Activated CD4-positive, alpha-beta T cell treated with anti-CD3 and anti-CD28 coated beads, Interleukin-2, amount 50 U/mL, for 16 hours (primary cell): ENCODE results near the gene SPRR5.

Experiments
- DNase-seq: peaks from one replicate; pipeline ENCODE4 v3.0.0-alpha.2; 2020

Gene SPRR5, protein sequence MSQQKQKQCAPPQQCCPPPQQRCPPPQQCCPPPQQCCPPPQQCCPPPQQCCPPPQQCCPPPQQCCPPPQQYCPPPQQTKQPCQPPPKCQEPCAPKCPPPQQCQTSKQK

DNA sequence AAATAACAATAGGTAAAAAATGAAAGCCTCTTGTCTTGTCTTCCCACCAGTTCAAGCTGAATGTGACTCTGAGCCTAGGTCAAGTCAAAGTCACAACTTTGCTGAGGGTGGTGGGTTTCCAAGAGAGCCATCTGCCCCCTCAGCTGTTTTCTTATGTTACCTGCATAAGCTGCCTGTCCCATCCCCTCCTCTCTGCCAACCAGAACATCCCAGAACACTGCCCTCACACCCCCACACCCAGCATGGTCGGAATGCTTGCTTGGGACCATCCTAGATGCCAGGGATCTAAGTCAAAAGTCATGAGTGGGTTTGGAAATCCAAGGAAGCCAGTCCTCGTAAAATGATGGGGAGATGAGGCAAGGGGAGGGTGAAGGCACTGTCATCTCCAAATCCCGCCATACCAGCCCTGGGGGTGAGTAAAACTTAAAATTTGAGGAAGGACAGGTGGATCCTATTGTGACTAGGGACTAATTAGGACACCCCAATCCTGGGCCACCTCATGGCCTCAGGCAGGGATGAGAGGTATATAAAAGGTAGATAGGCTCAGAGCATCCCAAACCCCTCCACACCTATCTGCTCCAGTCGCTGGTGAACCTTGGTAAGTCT lies at the start of gene SPRR5:
TSS of gene SPRR5 (plus strand) at position 556 of the 606 bp plus-strand sequence. CDS start 1,349 bp downstream, outside the sequence.
- no peak for DNase-seq

DNA sequence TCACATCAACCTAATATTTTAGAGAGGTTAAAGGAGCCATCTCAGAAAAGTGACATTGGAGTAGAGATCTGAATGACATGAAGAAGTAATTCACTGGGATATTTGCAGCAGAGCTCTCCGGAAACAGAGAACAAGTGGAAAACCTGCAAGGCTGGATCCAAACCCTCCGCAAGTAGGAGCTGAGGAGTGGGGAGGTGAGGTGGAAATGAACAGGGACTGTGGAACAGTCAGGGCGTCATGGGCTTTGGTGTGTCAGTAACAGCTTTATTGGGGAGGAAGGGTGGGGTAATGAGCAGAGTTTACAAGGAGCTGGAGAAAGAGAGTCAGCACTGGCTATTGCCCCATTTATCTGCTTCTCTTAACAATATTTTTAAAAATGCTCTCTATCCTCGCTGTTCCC lies 48.0 kb upstream of the SPRR5 start:
- no peak for DNase-seq

DNA sequence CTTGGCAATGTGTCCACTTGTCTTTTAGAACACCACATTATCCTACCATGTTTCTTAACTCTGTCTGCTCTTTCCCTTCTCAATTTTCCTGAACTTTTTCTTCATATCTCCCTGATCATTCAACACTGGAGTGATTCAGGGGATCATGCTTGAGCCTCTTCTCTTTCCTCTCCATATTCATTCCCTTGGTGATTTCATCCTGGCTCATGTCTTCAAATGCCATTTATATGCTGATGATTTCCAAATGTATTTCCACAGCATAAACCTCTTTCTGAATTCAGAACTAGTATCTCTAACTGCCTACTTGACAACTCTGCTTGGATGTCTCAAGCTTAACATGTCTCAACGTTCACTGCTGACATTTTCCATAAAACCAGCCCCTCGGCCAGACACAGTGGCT lies 47.1 kb upstream of the SPRR5 start:
- no peak for DNase-seq

DNA sequence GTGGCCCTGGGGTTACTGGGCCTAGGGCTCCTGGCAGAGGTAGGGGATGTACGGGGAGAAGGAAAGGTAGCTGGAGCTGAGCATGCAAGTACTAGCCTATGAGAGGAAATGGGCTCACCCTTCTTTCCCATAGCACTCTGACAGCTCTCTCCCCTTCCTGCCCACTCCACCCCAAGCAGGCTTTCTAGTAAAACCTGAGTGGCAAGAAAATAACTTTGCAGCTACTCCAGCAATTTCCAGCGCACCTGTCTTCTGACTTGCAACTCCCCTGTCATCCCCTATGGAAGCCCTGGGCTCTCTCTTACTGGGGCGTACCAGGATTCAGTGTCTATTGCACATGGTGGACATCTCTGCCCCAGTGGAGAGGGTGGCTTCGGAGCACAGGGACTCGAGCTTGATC lies 45.4 kb upstream of the SPRR5 start:
- no peak for DNase-seq

DNA sequence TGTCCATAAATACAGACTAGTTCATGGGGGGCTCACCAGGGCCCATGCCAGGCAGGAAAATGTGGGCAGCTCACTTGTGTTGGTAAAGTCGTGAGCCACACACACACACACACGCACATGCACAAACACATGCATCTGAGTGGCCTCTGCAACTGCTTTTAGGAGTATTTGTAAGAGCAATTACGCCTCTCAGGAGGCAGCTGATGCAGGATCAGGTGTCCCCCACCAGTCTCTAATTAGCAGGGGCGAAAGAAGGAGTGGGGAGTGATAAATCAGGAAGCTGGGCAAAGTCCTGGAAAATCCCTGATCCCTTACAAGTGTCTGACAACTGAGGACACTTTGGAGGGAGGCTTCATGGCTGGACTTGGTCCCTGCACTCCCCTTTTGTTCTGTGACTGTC lies 44.4 kb upstream of the SPRR5 start:
- DNase-seq = no peak

DNA sequence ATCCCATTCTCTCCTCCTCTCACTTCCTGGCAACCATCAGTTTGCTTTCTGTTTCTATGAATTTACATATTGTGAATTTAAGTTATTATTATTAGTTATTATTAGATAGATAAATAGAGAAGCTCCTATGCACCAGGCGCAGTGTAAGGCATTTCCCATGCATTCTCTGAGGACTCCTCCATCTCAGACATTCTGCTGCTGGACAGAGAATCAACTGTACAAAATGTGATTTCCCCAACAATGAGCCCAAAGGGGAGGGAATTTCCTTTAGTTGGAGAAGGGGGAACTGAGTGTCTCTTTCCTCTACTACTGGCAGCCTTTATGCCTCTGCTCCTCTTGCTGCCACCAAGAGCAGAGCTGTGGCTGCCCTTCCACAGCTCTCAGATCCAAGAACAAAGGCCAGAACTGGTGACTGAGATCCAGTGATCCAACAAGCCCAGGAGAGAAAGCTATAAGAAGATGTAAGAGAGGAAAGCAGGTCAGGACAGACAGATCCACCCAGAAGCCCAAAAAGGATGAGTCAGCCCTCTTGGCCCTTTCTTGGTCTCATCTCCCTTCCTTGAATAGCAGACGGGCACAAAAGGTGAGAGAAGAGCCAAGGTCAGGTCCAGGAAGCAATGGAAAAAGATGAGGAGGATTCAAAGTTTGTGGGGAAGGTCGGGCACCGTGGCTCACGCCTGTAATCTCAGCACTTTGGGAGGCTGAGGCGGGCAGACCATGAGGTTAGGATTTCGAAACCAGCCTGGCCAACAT lies 42.1 kb upstream of the SPRR5 start:
- DNase-seq = no peak

DNA sequence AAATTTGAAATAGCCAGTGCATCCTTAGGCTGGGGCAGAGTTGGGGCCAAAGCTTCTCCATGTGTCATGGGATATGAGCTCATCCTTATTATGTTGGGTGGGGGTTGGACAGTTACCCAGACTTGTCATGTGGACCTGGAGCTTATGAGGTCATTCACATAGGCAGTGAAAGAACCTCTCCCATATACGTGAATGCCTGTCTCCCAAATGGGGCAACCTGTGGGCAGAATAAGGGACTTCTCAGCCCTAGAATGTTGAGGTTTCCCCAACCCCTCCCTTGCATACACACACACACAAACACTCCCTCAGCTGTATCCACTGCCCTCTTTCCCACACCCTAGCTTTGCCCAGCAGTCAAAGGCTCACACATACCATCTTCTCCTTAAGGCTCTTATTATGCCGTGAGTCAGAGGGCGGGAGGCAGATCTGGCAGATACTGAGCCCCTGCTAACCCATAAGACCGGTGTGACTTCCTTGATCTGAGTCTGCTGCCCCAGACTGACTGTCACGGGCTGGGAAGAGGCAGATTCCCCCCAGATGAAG lies 40.9 kb upstream of the SPRR5 start:
- DNase-seq = no peak

DNA sequence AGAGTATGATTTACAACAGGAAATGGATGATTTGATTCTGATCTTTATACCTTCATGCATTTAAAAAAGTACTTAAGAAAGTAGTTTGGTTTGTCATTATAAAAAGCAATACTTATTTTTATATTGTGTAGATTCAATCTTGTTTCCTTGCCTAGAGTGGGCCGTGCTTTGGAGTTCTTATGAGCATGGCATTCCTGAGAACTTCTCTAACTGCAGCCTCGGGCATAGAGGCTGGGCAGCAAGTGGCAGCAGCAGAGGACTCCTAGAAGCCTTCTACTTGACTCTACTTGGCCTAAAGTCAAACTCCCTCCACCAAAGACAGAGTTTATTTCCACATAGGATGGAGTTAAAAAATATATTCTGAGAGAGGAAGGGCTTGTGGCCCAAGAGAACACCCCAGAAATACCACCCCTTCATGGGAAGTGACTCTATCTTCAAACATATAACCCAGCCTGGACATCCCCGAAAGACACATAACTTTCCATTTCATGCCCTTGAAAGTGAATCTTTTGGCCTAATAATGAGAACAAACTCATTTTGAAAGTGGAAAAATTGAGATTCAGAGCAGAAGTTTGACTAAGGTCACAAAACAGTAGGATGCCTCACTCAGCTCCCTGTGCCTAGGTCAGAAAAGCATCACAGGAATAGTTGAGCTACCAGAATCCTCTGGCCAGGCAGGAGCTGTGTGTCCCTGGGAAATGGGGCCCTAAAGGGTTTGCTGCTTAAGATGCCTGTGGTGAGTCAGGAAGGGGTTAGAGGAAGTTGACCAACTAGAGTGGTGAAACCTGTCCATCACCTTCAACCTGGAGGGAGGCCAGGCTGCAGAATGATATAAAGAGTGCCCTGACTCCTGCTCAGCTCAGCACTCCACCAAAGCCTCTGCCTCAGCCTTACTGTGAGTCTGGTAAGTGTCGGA lies 39.1 kb upstream of the SPRR5 start, which contains the start of gene IVL:
TSS of gene IVL (plus strand) at position 861 of the 916 bp plus-strand sequence. CDS start 1,252 bp downstream, outside the sequence.
- peak; percentile 26 for DNase-seq

DNA sequence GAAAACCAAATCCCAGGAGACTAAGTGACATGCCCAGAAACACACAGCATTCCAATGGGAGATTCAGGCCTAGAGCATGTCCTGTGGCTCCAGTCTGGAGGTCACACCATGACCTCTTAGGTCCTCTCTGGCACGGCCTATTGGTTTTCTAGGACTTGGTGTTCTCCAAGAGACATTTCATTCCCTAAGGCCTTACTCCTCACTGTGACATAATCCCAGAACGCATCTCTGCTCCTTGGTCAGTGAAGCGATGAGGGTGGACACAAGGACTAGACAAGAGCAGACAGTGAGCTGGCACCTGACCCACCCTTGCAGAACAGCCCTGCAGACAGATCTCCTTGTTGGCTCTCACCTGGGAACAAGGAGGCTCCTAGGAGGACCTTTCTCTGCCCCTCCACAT lies 37.8 kb upstream of the SPRR5 start:
- no peak for DNase-seq

DNA sequence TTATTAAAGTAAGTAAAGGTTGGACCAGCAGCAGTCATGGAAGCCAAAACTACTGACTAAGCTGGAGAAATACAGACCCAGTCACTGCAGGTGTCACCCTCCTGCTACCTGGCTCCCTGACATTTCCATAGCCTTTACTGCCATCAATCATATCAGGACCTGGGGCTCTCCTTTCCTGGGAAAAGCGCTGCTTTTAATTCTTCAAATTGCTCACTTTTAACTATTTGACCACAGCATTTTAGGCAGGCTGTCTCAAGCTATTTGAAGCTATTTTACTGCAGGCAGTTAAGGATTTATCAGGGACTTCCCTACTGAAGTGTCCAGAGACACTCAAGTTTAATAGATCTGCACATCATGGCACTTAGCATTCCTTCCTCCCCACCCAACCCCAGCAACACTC lies 34.5 kb upstream of the SPRR5 start:
- DNase-seq = no peak

DNA sequence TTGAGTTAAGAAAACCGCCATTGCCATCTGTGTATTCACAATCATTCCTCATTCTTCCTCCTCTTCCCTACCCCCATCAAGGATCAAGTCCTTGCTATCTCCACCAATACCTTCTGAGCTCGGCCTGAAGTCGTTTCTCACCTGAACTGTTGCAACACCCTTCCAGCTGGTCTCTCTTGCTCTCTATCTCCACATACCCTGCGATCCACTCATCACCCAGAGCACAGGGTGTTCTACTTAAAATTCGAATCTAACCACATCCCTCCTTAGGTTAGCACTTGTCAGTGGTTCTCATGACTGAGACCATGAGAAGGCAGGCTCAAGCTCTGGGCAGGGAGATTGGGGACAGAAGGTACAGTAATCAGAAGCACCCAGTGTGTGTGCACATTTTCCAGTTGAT lies 34.1 kb upstream of the SPRR5 start:
- DNase-seq = no peak

DNA sequence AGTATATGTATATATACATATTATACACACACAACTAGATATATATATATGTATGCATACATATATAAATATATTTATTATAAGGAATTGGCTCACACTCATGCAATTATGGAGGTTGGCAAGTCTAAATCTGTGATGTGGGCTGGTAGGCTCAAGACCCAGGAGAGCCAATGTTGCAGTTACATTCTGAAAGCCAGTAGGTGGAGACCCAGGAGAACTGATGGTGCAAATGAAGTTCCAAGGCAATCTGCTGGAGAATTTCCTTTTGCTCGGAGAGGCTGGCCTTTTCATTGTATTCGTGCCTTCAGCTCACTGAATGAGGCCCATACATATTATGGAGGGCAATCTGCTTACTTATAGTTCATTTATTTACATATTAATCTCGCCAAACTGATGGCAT lies 29.2 kb upstream of the SPRR5 start:
- no peak for DNase-seq

DNA sequence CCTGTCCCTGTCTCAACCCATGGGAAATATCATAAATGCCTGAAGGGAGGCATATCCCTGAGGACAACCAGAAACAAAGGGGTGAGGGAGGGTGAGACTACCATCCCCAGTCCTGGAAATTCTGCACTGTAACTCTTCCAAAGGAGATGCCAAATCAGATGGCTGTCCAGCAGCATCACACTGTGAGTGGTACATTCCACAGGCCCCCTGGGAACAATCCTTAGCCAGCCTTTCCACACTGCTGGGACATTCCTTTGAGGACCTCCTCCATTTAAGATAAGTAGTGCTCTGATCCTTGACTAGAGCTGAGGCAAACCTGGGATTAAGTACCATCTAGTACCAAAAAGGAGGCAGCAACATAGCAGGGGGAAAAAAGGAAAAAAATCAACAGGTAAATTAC lies 27.9 kb upstream of the SPRR5 start:
- no peak for DNase-seq

DNA sequence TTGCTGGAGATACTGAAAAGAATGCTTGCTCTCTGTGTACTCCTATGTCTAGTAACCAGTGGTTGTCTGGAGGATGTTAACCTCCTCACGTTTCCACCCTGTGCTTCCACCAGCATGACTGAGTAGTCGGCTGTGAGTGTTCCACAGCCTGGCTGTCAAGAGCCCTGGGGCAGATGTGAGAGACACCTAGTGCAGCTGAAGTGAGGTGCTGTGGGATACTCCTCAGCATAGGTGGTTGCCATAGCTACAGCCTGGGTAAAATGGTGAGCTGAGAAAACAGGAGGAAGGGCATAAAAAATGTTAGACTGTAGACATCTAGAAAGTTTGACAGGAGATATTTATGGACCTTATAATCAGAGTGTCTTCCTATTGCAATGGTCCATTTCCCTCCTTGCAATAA lies 22.8 kb upstream of the SPRR5 start:
- no peak for DNase-seq

DNA sequence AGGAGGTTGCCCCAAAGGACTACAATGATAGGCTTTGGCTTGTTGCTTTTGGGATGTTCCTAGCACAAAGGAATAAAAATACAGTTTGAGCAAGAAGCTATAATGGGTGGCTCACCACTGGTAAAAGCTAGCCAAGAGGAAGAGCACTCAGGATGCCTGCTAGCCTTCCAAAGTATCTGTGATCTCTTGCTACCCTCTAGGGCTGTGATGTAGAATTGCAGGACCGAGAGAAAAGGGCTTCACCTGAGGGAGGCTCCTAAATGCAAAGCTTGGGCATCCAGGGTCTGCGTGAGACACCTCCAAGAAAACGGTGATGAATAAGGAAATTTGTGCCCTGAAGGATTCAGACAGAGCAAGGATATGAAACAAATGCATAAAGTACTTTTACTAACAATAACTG lies 20.9 kb upstream of the SPRR5 start:
- peak; percentile 26 for DNase-seq

DNA sequence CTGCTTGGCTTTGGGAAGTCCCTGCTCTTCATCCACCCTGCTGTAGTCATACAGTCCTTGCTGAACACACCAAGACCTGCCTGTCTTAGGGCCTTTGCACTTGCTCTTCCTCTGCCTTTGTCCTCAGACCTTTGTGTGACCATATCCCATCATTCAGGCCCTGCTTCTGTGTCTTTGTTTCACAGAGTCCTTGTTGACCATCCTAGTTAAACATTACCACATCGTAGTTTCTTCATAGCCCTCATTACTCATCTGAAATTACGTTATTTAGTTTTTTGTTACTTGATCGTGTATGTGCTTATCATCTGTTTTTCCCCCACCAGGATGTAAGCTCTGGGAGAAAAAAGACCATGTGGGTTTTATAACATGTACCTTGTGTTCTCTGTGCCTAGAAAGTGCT lies 18.3 kb upstream of the SPRR5 start:
- no peak for DNase-seq

DNA sequence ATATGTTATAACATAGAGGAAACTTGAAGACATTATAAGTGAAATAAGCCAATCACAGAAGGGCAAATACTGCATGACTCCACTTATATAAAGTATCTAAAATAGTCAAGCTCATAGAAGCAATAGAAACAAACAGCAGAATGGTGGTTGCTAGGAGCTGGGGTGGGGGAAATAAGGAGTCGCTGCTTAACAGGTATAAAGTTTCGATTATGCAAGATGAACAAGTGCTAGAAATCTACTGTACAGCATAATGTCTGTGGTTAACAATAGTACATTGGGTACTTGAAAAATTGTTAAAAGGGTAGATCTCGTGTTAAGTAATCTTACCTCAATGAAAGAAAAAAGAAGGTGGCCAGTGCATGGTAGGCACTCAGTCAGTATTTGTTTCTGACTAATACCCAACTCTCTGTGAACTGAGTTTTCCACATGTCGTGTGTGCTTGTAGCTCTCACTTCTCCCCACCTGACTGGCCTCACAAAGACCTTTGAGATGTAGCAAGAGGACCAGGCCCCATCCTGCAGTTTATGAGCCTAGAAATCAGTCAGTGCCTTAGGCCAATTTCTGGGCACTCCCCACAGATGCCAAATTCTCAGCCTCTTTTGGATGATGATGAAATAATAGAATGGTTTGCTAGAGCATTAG lies 14.7 kb upstream of the SPRR5 start:
- DNase-seq = no peak

DNA sequence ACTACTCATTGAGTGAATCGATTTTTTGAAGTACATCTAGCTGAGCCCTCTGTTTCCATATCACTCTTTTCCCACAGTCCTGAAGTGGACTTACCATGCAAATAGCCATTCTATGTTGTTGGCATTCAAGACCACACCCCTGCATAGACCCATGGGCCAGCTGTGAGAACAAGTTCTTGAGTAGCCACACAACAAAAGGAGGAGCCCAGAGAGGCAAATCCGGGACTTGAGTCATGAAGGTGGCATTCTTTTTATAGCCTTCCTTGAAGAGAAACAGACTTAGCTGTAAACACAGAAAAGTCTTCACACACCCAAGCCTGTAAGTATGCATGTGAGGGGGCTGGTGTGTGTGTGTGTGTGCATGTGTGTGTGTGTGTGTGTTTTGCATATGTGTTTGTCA lies 13.8 kb upstream of the SPRR5 start:
- no peak for DNase-seq

DNA sequence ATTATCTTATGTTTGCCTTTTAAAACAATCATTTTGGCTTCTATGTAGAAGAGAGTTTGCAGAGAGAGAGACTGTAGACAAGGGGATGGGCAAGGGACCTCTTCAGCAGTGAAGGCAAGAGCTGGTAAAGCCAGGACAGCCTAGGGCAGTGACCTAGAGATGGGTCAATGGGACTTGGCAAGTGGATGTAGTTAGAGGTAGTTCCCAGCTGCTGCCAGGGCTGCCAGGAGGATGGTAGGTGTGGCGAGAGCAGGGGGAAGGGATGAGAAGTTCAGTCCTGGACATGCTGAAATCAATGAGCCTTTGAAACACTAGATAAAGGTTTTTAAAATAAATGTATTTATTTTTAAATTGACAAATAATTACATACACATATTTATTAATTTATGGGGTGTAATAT lies 6.4 kb upstream of the SPRR5 start:
- DNase-seq = no peak

DNA sequence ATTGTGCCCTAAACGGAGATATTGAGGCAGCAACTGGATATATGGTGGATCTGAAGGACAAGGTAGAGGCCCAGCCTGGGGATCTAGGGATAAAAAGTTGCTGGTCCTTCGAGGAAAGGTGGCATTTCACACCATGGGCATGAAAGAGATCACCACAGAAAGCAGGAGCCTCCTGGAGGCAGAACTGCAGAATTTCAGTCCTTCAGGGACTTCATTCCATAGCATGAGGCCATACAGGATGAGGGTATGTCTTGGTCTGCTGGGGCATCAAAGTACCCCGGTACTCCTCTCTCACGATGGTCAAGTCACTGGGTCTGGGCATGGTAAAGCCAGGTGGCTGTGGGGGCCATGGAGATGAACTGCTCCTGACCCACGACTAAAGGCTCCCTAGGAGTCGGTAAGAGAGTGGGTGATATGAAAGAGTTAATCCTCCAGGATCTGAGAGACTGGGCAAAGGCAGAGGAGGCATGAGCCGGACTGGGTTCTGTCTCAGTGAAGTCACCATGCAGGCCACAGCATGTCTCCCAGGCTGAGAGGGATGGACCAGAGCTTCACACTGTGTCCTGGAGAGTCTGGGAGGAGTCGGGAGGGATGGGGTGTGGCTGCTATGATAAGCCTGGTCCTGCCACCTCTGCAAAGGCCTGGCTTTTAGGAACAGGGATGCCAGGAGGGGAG lies 5.8 kb upstream of the SPRR5 start:
- DNase-seq = no peak

DNA sequence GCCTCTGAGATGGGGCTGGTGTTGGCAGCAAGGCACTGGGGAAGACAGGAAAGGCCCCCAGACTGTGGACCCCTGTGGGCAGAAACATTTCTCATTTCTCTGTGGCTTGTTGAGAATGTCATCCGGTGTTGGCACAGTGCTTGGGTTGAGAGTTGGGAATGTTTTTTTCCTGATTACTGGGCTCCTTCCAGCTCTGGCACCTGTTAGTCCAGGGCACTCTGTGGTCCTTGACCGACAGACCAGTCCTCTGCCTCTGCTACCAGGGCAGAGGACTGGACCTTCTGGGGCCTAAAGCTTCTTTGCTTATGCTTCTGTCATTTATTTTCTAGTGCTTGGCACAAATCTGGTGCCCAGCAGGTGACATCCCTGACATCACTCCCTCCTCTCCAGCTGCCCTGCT lies 4.8 kb upstream of the SPRR5 start:
- DNase-seq = no peak

DNA sequence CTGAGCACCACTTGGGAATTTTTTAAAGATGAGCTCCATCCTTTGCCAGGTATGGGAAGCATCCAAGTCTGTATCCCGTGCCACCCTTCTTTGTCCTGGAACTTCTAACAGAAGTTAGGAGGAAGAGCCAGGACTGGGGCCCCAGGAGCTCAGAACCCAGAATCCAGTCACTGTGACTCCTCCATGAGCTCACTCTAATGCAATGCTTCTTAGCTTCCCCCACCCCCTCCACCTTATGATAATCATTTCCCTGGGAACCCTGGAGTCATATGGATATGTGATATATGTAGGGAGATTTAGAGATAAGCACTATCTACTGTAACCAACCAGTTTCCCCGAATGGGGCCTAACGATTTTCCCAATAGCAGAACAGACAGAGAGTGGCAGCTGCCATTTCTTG lies 758 bp upstream of the SPRR5 start:
- no peak for DNase-seq
